ENCODE data around the gene MED13L. TPM values are rescaled to one million over a fixed set of nuclear protein-coding genes. Genes with fewer than 3 reads are reported as not detected.

Gene MED13L
- total RNA-seq, 2 experiments from 2014 or later, result 25.7 to 40.1 TPM

- BruUV-seq (replicated peaks), result no TSS peak
- H3K4me1 ChIP-seq (ENCODE audit: insufficient read depth, low read length, poor library complexity, severe bottlenecking), result no peaks in the 10 kb centered on the region
- no peak for TF ChIP-seq EZH2phosphoT487 (IDR thresholded peaks at IDR 0.05; ENCODE audit: borderline replicate concordance, low read depth, low read length)
- TF ChIP-seq, protein P1, sequence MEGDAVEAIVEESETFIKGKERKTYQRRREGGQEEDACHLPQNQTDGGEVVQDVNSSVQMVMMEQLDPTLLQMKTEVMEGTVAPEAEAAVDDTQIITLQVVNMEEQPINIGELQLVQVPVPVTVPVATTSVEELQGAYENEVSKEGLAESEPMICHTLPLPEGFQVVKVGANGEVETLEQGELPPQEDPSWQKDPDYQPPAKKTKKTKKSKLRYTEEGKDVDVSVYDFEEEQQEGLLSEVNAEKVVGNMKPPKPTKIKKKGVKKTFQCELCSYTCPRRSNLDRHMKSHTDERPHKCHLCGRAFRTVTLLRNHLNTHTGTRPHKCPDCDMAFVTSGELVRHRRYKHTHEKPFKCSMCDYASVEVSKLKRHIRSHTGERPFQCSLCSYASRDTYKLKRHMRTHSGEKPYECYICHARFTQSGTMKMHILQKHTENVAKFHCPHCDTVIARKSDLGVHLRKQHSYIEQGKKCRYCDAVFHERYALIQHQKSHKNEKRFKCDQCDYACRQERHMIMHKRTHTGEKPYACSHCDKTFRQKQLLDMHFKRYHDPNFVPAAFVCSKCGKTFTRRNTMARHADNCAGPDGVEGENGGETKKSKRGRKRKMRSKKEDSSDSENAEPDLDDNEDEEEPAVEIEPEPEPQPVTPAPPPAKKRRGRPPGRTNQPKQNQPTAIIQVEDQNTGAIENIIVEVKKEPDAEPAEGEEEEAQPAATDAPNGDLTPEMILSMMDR (conservative IDR thresholded peaks at IDR 0.05; ENCODE audit: low read length), result no peak
- H3K9me3 ChIP-seq (ENCODE audit: low read length), result no peaks in the 10 kb centered on the region
- H3K36me3 ChIP-seq (ENCODE audit: insufficient read depth, low read length), result no peaks in the 10 kb centered on the region
- no peaks in the 10 kb centered on the region for H3K79me2 ChIP-seq (ENCODE audit: insufficient read depth, low read depth, low read length)
- no peak for DNase-seq (ENCODE audit: low spot score)
- ChIA-PET CTCF (ENCODE audit: unreplicated experiment) (no interaction called here), POLR2A (no interaction called here)
- intact Hi-C loops (cut with micrococcal nuclease; ENCODE audit: unreplicated experiment), result no loop called here
- no peak overlapping the region for H3K4me2 ChIP-seq (ENCODE audit: low read length)
- H2AFZ ChIP-seq (ENCODE audit: low read length), result no peak overlapping the region
- no peak overlapping the region for H3K4me3 ChIP-seq (ENCODE audit: low read depth, low read length, poor library complexity, severe bottlenecking)
- no peak overlapping the region for H3K27ac ChIP-seq (ENCODE audit: low read depth, low read length, poor library complexity, severe bottlenecking)
- H4K20me1 ChIP-seq (ENCODE audit: insufficient read depth, low read length), result no peaks in the 10 kb centered on the region
- H3K9me2 ChIP-seq (ENCODE audit: insufficient read depth, low read length), result no peaks in the 10 kb centered on the region
Observed at GRCh38 chr12:116295327-116296263, 18.1 kb upstream of the MED13L start.

DNA sequence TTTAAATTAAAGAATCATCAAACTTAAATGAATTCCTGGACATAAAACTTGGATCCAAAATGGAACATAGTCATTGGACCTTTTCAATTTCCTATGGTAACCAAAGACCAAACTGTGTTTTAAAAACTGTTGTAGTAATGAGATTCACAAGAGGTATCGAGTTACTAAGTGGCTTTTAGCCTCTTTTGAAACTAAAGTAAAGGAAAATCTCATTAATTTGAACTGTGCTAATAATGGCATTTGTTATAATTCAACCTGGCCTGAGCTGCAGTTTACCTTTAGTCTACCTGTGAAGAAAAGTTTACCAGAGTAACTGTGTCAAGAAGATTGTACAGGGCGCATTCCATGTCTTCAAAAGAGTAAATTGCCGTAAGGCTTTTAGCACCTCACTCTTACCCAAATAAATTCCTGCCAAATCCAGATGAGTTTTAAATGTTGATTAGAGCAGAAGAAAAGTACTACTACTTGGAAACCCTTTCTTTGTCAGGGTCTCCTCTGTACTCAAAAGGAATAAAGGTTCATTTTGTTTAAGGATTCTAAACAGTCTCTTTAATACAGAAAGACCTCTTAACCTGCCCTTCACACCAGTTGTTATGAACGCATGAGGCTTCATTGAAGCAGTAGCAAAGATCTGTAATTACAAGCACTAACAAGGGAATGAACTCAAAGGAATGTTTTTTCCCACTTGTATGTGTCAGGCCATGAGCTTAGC is 17.1 kb upstream of the MED13L start:
- ChIA-PET CTCF (ENCODE audit: unreplicated experiment) (no interaction called here), POLR2A (interaction anchor here (0.6 to 0.7 kb wide), 2 partner anchors 8 to 1643 kb away, joined by 4 read pairs; no protein-coding TSS in a partner anchor)
- H3K9me2 ChIP-seq (ENCODE audit: insufficient read depth, low read length), result no peaks in the 10 kb centered on the region
- H3K4me2 ChIP-seq (ENCODE audit: low read length), result no peak overlapping the region
- no peak overlapping the region for H3K4me3 ChIP-seq (ENCODE audit: low read depth, low read length, poor library complexity, severe bottlenecking)
- no peaks in the 10 kb centered on the region for H3K36me3 ChIP-seq (ENCODE audit: insufficient read depth, low read length)
- no peak overlapping the region for H3K27ac ChIP-seq (ENCODE audit: low read depth, low read length, poor library complexity, severe bottlenecking)
- no peak for TF ChIP-seq EZH2phosphoT487 (IDR thresholded peaks at IDR 0.05; ENCODE audit: borderline replicate concordance, low read depth, low read length)
- TF ChIP-seq, protein P1 (conservative IDR thresholded peaks at IDR 0.05; ENCODE audit: low read length), result no peak
- no TSS peak for BruUV-seq (replicated peaks)
- no peak for DNase-seq (ENCODE audit: low spot score)
- H3K4me1 ChIP-seq (ENCODE audit: insufficient read depth, low read length, poor library complexity, severe bottlenecking), result no peaks in the 10 kb centered on the region
- no peaks in the 10 kb centered on the region for H3K79me2 ChIP-seq (ENCODE audit: insufficient read depth, low read depth, low read length)
- H2AFZ ChIP-seq (ENCODE audit: low read length), result no peak overlapping the region
- intact Hi-C loops (cut with micrococcal nuclease; ENCODE audit: unreplicated experiment), result no loop called here
- H3K9me3 ChIP-seq (ENCODE audit: low read length), result no peaks in the 10 kb centered on the region
- H4K20me1 ChIP-seq (ENCODE audit: insufficient read depth, low read length), result no peaks in the 10 kb centered on the region

Data from OCI-LY7 (cell line).